ENCODE measurements around the gene GRAMD2B. TPM values are rescaled to one million over a fixed set of nuclear protein-coding genes. Genes with fewer than 3 reads are reported as not detected.
"Not testable (repeated sequence)": the region's sequence is repeated elsewhere in the genome, so short reads cannot be mapped to it uniquely, and the experiment has no call there.

The GRAMD2B gene
- total RNA-seq, 2 donors from 2014 or later, result 12.7 to 15.7 TPM

DNA sequence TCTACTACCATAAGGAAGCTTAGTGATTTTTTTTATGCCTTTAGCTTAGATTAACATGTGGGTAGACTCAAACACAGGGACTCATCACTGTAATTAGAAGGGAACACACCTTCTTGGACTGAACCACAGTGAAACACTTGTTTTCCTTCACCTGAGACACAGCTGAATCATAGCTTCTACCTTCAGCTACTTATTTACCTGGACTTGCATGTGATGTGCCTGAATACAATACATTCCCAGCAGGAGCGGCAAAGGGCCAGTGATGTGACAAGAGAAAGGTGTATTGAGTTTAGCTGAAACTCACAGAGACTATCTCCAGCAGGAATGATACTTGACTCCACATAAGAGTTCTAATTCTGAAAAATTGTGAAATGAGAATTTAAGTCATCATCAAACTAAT lies 37.8 kb downstream of the GRAMD2B start:
- H3K4me1 Mint-ChIP-seq (ENCODE audit: low read depth), result peaks cover 32% of the 10 kb centered on the region
- DNase-seq (no peak), ATAC-seq (replicated peaks in 1 of 2) (no peak)
- no peak overlapping the region for H3K27ac Mint-ChIP-seq
- H3K36me3 Mint-ChIP-seq (ENCODE audit: insufficient read depth in 2 of 2), result no peaks in the 10 kb centered on the region
- H3K4me3 Mint-ChIP-seq, result no peak overlapping the region
- H3K9me3 Mint-ChIP-seq, result no peaks in the 10 kb centered on the region
- no peaks in the 10 kb centered on the region for H3K27me3 Mint-ChIP-seq (ENCODE audit: low read depth)

DNA sequence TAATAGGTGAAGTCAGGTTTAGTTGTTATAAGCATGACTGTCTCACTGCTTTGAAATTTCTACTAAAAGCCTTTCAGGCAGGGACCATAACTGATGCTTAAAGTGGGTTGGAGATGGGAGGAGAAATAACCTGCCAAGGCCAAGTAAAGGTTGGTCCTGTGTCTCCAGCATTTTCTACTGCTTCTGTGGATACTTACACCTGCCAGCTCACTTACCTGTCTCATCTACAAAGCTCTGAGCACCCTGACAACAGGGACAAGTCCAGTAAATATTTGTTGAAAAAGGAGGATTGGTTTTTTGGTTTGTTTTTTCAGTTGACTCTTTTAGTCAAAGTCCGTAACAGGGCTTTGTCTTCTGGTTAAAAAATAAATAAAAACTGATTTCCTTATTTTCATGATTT lies 38.6 kb downstream of the GRAMD2B start:
- no peaks in the 10 kb centered on the region for H3K9me3 Mint-ChIP-seq
- H3K4me3 Mint-ChIP-seq, result no peak overlapping the region
- no peak overlapping the region for H3K27ac Mint-ChIP-seq
- peaks cover 0 to 2% of the 10 kb centered on the region in 2 donors for H3K36me3 Mint-ChIP-seq (ENCODE audit: insufficient read depth in 2 of 2)
- ATAC-seq (replicated peaks in 1 of 2) (no peak), DNase-seq (no peak)
- no peaks in the 10 kb centered on the region for H3K27me3 Mint-ChIP-seq (ENCODE audit: low read depth)
- H3K4me1 Mint-ChIP-seq (ENCODE audit: low read depth), result peaks cover 32% of the 10 kb centered on the region

DNA sequence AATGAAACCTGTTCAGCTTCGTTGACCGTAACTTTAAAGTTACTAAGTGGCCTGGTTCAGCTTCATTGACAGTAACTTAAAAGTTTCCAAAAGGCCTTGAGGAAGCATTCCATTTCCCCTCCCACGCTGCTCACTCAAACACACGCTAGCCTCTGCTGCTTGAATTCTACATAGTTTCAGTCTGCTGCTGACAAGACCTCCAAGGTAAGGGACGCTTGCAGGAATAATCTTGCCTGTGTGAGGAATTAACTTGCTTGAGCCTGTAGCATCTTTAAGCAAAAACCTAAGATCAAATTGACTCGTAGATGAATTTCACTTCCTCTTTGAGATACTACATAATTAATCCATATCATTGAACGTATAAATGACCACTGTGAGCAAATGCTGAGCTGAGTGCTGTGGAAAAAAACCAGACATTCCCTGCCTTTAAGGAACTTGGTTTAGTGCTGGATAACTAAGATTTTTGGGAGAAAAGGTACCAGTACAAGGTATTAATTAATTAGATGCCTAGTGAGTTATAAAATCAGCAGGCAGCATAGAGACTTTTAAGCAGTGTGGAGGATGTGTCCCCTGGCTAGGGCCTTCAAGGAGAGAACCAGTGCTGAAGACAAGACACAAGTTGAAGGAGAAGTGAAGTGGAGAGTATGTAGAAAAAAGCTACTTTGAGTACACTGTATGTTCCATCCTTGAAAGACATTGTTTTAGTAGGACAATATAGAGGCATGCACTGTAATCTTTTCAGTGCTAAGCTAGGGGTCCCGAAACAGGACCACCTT lies 39.2 kb downstream of the GRAMD2B start:
- ATAC-seq (replicated peaks in 1 of 2), result no peak
- Mint-ChIP-seq H3K4me3 (no peak overlapping the region), H3K9me3 (no peaks in the 10 kb centered on the region), H3K27ac (no peak overlapping the region), H3K27me3 (ENCODE audit: low read depth) (no peaks in the 10 kb centered on the region), H3K4me1 (ENCODE audit: low read depth) (peaks cover 32% of the 10 kb centered on the region), H3K36me3 (ENCODE audit: insufficient read depth in 2 of 2) (peaks cover 0 to 2% of the 10 kb centered on the region in 2 donors)
- DNase-seq, result no peak

DNA sequence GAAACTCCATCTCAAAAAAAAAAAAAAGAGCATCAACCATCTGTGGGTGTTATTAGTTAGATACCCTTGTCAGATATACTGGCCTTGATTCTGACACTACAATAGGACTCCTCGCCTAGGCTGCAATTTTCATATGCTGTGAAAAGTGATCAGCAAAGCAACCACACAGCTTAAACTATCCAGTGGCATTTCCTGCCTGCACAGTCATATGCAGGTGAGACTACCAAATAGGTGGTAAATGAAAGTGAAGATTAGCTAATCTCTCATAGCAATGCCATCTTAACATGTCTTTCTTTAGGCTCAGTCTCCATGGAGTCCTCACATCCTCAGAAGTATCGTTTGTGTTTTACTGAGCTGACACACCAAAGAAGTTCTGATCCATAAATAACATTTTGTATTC lies 40.8 kb downstream of the GRAMD2B start:
- Mint-ChIP-seq H3K4me3 (no peak overlapping the region), H3K27me3 (ENCODE audit: low read depth) (no peaks in the 10 kb centered on the region), H3K36me3 (ENCODE audit: insufficient read depth in 2 of 2) (peaks cover 0 to 2% of the 10 kb centered on the region in 2 donors), H3K27ac (no peak overlapping the region), H3K9me3 (no peaks in the 10 kb centered on the region), H3K4me1 (ENCODE audit: low read depth) (peaks cover 32% of the 10 kb centered on the region)
- DNase-seq (no peak), ATAC-seq (replicated peaks in 1 of 2) (peak; percentile 64 to 69)

DNA sequence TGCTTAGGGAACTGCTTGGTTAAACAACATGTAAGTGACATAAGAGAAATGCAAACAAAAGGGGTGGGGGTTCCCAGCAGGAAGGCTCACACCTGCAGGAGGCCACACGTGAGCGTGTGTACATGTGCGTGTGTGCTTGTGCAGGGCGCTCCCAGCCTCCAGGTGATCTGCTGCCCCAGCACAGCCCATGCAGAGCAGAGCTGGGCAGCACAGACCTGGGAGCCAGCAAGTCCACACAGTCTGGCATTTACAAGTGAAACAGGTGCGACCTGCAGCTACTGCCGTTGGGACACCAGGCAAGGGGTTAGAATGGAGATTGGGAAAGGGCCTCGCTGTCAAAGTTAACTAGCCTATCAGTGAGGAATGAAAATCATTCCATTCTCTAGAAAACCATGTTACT lies 41.8 kb downstream of the GRAMD2B start:
- no peak overlapping the region for H3K27ac Mint-ChIP-seq

DNA sequence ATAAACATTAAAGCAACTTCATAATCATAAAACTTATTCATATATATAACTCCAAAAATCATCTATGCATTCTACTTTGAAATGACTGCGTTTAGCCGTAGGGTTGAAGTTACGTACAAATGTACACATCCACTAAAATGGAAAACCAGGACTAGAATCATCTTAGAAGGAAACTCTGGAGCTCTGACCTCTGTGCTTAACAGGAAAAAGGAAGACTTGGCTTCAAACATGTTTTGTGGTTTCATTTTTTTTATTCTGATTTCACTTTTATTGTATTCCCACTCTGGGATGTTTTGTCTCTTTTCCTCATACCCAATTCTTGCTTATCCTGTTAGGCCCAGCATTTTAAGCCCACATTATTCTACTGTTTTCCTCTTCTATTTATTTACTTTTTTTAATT lies 44.9 kb downstream of the GRAMD2B start:
- H3K4me3 Mint-ChIP-seq, result no peak overlapping the region
- H3K27ac Mint-ChIP-seq, result no peak overlapping the region
- H3K4me1 Mint-ChIP-seq (ENCODE audit: low read depth), result peaks cover 24% of the 10 kb centered on the region
- no peak for ATAC-seq (replicated peaks in 1 of 2)
- no peaks in the 10 kb centered on the region for H3K27me3 Mint-ChIP-seq (ENCODE audit: low read depth)
- no peaks in the 10 kb centered on the region for H3K9me3 Mint-ChIP-seq
- DNase-seq, result no peak
- H3K36me3 Mint-ChIP-seq (ENCODE audit: insufficient read depth in 2 of 2), result peaks cover 0 to 5% of the 10 kb centered on the region in 2 donors

More for the DNA sequence above, 41.8 kb downstream of the GRAMD2B start:
- DNase-seq (no peak), ATAC-seq (replicated peaks in 1 of 2) (no peak)
- no peaks in the 10 kb centered on the region for H3K27me3 Mint-ChIP-seq (ENCODE audit: low read depth)
- peaks cover 0 to 2% of the 10 kb centered on the region in 2 donors for H3K36me3 Mint-ChIP-seq (ENCODE audit: insufficient read depth in 2 of 2)
- H3K4me1 Mint-ChIP-seq (ENCODE audit: low read depth), result peaks cover 32% of the 10 kb centered on the region
- H3K4me3 Mint-ChIP-seq, result no peak overlapping the region
- H3K9me3 Mint-ChIP-seq, result no peaks in the 10 kb centered on the region

DNA sequence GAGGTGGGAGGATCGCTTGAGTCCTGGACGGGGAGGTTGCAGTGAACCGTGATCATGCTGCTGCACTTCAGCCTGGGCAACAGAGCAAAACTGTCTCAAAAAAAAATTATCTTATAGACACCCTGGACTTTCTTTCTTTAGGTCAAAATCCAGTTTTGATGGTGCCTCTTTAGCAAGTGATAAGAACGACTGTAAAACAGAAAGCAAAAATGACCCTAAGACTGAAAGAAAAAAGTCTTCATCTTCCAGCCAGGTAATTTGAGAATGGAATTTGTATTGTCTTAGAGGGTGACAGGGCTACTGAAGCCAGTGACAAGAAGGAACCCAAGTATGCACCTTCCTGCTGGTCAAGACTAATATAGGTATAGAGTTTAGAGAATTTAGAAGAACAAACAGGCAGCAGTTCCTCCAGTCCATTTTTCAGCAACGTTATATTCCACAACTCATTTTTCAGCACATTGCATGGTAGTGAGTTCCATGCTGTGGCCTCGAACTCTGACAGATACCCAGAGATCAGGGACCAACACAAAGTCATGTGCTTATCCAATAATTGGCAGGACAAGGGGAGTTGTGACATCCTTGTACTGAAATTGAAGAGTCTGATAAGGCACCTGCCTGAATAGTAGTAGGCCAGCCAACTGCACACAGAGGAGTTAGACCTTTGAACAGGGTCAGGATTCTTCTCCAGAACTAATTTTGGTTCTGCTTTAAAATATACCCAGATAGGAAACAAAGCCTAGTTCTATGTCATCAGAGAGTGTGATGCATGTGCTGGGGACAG lies 46.5 kb downstream of the GRAMD2B start:
- no peaks in the 10 kb centered on the region for H3K27me3 Mint-ChIP-seq (ENCODE audit: low read depth)
- ATAC-seq (replicated peaks in 1 of 2) (no peak), DNase-seq (no peak)
- peaks cover 14% of the 10 kb centered on the region for H3K4me1 Mint-ChIP-seq (ENCODE audit: low read depth)
- H3K4me3 Mint-ChIP-seq, result no peak overlapping the region
- H3K9me3 Mint-ChIP-seq, result no peaks in the 10 kb centered on the region
- peaks cover 0 to 7% of the 10 kb centered on the region in 2 donors for H3K36me3 Mint-ChIP-seq (ENCODE audit: insufficient read depth in 2 of 2)
- H3K27ac Mint-ChIP-seq, result no peak overlapping the region

DNA sequence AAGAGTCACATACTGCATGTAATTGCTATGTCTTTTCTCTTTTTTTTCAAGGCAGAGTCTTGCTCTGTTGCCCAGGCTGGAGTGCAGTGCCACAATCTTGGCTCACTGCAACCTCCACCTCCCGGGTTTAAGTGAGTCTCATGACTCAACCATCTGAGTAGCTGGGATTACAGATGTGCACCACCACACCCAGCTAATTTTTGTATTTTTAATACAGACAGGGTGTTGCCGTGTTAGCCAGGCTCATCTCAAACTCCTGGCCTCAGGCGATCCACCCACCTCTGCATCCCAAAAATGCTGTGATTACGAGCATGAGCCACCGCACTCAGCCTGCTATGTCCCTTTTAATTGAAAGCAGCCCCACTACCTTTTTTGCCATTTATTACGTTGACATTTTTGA lies 47.3 kb downstream of the GRAMD2B start:
- H3K27ac Mint-ChIP-seq; DNase-seq; ATAC-seq (replicated peaks in 1 of 2); H3K9me3 Mint-ChIP-seq; H3K4me3 Mint-ChIP-seq; H3K27me3 Mint-ChIP-seq (ENCODE audit: low read depth): not testable (repeated sequence)
- Mint-ChIP-seq H3K36me3 (ENCODE audit: insufficient read depth in 2 of 2) (peaks cover 0 to 10% of the 10 kb centered on the region in 2 donors), H3K4me1 (ENCODE audit: low read depth) (peaks cover 14% of the 10 kb centered on the region)

DNA sequence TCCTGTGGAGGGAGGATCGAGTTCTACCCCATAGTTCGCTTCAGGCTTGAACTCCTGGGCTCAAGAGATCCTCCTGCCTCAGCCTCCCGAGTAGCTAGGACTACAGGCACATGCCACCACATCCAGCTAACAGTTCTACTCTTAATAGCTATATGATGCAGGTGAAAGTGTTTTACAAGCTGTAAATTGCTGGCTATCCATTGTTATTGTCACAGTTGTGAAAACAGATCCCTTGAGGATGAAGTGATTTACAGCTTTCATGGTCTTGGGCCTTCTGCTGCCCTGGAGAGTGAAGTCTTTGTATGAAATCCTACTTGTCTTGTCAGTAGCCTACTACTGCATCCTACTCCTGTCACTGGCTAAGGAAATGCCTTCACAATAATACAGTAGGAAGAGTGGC lies 48.0 kb downstream of the GRAMD2B start:
- H3K27me3 Mint-ChIP-seq (ENCODE audit: low read depth), result no peaks in the 10 kb centered on the region
- no peak overlapping the region for H3K4me3 Mint-ChIP-seq
- H3K4me1 Mint-ChIP-seq (ENCODE audit: low read depth), result peaks cover 14% of the 10 kb centered on the region
- H3K36me3 Mint-ChIP-seq (ENCODE audit: insufficient read depth in 2 of 2), result peaks cover 1 to 12% of the 10 kb centered on the region in 2 donors
- no peak for ATAC-seq (replicated peaks in 1 of 2)
- H3K27ac Mint-ChIP-seq, result no peak overlapping the region
- no peaks in the 10 kb centered on the region for H3K9me3 Mint-ChIP-seq
- DNase-seq, result no peak

DNA sequence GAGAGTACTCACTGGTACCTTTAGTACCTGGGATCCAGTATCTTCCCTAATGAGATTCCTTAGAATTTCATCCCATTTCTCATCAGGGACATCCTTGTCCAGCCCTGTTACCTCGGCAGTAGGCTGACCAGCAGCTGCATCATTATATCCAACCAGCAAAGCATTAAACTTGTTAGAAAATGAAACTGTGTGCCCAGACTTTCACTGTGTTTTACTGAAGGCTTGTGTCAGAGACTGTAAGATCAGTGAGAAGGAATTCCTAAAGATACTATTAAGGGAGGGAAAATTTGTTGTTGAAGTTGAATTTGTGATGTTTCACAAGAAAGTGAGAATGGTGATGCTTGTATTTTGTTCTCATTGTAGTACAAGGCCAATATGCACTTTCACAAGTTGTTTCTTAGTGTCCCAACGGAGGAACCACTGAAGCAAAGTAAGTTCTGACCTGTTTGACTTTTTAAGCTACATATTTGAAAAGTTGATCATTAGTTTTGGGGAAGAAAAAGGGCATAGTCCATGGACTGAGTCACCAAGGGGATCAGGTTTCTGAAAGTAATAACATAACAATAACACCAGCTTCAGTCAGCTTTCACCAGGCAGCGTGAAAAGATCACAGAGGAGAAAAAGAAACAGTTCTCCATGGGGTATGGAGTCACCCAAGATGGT lies 48.8 kb downstream of the GRAMD2B start:
- Mint-ChIP-seq H3K9me3 (no peaks in the 10 kb centered on the region), H3K27me3 (ENCODE audit: low read depth) (no peaks in the 10 kb centered on the region), H3K36me3 (ENCODE audit: insufficient read depth in 2 of 2) (peaks cover 2 to 9% of the 10 kb centered on the region in 2 donors), H3K4me3 (no peak overlapping the region), H3K4me1 (ENCODE audit: low read depth) (peaks cover 14% of the 10 kb centered on the region), H3K27ac (no peak overlapping the region)
- DNase-seq, result no peak
- no peak for ATAC-seq (replicated peaks in 1 of 2)

DNA sequence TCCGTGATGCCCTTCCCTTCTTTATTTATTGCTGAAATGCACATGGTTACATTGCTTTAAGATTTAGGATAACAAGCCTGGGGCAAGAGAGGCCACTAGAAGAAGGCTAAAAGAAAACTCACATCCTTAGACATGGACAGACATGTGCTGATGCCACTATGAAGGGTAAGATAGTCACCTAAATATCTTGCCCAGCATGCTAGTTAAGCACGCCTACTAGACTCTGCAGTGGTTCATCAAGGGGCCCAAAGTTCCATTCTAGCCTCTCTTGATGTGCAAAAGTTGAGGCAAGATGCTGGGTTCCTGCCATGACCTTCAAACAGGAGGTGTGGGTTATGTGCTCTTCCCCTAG lies 49.3 kb downstream of the GRAMD2B start:
- peak in 1 of 2 donors; percentile 15 for ATAC-seq (replicated peaks in 1 of 2)
- H3K4me3 Mint-ChIP-seq, result no peak overlapping the region
- DNase-seq, result no peak
- no peaks in the 10 kb centered on the region for H3K27me3 Mint-ChIP-seq (ENCODE audit: low read depth)
- peaks cover 14% of the 10 kb centered on the region for H3K4me1 Mint-ChIP-seq (ENCODE audit: low read depth)
- no peak overlapping the region for H3K27ac Mint-ChIP-seq
- no peaks in the 10 kb centered on the region for H3K9me3 Mint-ChIP-seq
- H3K36me3 Mint-ChIP-seq (ENCODE audit: insufficient read depth in 2 of 2), result peaks cover 2 to 9% of the 10 kb centered on the region in 2 donors

DNA sequence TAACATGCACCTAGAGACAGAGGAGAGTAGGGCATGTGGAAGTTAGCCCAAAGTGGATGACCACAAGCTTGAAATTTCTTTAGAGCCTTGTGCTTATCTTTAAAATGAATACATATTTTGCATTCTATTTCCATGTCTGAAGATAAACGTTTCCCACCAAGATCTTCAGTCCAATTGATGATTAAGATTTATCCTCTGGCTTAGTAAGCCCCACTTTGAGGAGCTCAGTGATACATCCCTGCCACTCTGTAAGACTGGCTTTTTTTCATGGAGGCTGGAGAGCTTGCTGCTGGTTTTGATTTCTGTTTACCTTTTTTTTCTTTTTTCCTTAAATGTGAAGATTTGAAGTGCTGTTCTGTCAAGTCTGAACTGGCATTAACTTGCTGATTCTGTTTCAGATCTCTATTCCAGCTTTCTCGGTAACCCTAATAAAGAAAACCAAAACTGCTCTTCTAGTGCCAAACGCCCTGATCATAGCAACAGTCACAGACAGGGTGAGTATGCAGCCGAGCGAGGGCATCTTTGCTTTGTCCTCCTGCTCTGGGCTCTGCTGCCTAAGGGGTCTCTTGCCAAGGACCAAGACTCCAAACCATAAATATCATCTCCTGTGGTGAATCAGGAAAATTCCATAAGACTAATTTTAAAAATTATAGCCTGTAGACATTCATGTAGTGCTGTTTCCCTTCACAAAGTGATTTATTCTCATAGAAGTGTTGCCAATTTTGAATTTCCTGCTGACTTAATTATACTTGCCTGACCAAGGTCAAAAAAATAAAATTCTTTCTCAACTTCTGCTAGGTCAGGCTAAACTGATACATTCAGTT lies 54.3 kb downstream of the GRAMD2B start:
- Mint-ChIP-seq H3K27me3 (ENCODE audit: low read depth) (no peaks in the 10 kb centered on the region), H3K4me3 (no peak overlapping the region), H3K4me1 (ENCODE audit: low read depth) (peaks cover 8% of the 10 kb centered on the region), H3K9me3 (no peaks in the 10 kb centered on the region), H3K36me3 (ENCODE audit: insufficient read depth in 2 of 2) (peaks cover 4 to 18% of the 10 kb centered on the region in 2 donors), H3K27ac (no peak overlapping the region)
- no peak for DNase-seq
- ATAC-seq (replicated peaks in 1 of 2), result no peak

All from activated T-cell treated with anti-CD3 and anti-CD28 coated beads, Interleukin-2, amount 50 U/mL, for 72 hours (primary cell).